ENCODE results near the gene NDE1.

NDE1 gene

DNA sequence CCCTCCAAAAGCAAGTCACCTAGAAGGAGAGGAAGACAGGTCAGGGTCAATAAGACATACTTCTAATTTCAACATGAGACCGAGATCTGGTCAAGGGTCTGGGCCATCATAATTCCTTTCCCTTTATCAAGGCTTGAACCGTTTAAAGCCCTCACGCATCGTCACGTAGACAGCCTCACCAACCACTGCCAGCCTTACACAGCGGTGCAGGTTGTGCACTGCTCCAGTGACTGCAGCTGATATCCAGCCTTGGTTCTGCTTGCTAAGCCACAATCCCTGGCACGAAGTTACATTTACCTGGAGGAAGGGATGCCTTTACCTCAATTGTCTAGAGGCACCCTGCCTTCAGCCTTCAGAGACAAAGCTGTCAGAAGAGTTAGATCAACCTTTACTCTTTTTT is 121.6 kb downstream of the NDE1 start:
- no peak for DNase-seq

DNA sequence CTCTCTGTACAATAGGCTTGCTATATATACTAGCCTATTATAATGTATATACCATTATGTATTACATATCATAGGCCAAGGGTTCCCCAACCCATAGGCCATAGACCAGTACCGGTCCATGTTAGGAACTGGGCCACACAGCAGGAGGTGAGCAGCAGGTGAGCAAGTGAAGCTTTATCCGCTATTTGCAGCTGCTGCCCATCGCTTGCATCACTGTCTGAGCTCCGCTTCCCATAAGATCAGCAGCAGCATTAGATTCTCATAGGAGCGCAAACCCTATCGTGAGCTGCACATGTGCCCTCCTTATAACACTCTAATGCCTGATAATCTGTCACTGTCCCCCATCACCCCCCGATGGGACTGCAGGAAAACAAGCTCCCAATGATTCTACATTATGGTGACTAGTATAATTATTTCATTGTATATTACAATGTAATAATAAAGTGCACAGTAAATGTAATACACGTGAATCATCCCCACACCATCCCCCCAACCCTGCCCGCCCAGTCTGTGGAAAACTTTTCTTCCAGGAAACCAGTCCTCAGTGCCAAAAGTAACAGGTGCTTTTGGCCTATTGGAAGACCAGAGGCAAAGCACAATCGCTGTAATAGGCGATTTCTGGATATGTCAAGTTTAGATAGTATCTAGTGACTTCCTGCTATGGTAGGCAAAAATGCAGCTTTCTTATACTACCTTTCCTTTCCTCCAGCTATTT is 122.7 kb downstream of the NDE1 start:
- no peak for DNase-seq

DNA sequence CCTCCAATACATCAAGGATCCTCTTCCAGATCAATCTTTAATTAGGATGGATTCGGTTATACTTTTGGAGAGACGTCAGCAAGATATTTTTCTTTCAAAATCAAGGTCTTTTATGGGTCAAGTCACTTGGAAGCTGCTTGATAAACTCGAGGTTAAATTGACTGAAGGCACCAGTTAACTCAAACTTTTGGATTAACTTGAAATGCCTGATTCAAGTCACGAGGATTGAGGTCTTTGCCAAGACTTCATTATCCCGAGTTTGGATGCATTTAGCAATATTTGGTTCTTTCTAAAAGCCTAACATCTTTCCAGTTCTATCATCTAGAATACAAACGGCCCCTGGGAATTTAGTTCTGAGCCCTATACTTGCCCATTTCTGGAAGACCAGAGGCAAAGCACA is 123.9 kb downstream of the NDE1 start:
- no peak for DNase-seq

DNA sequence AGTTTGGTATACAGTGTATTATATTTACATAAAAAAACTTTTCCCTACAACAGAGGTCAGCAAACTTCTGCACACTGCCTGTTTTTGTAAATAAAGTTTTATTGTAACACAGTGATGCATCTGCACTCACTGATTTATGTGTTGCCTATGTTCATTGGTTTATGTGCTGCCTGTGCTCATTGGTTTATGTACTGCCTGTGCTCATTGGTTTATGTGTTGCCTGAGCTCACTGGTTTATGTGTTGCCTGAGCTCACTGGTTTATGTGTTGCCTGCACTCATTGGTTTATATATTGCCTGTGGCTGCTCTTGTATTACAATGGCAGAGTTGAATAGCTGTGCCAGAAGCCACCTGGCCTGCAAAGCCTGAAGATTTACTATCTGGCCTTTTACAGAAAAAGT is 125.2 kb downstream of the NDE1 start:
- no peak for DNase-seq

DNA sequence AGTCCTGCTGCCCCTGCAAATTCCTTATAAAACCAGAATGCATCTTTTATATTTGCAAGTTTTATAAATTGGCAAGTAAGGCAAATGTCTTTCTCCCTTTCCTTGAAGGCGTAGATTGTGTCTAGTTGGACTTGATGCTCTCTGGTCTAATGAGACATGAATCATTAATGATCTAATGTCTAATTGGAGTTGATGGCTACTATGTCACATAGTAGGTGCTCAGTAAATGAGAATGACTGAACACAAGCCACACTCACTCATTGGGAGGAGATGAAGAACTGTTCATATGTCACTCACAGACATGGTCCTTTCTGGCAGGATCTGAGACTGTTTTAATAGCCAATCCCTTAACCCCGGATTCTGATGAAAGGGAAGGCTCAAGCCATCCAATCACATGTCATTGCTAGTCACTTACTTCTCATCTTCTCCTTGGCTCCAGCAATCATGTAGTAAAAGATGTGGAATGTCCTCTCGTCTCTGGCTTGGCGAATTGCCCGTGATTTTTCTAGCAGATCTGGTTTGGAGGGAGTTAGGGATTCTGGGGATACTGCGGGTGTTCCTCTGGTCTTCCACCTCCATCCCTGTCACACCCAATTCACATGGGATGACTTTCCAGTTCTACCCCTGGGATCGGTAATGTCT is 125.7 kb downstream of the NDE1 start:
- no peak for DNase-seq

Measured in NCI-H1105 treated with DMSO at 0.1 percent for 48 hours (cell line).